IPS-NIHi7 (cell line): ENCODE measurements around the gene DUSP15.
A peak's percentile ranks its signal among the peaks of the same experiment; 100 is the strongest.
"Not testable (repeated sequence)": the region's sequence is repeated elsewhere in the genome, so short reads cannot be mapped to it uniquely, and the experiment has no call there.

Experiments
- DNase-seq: peaks from one replicate; pipeline ENCODE4 v3.0.0; 2012; ENCODE audit warnings: mixed read lengths; ENCODE audit errors: extremely low spot score

Gene DUSP15

GRCh38 chr20:31869942-31870725, at the start of gene DUSP15, which contains the start of gene TTLL9:
Gene DUSP15, minus strand, starts transcription at chr20:31870527. Its CDS starts 190 bp downstream, at chr20:31870337.
Gene TTLL9, plus strand, starts transcription at chr20:31870634. Its CDS starts 493 bp downstream, at chr20:31871127.
- DNase-seq = peak; percentile 47

GRCh38 chr20:31919410-31920155, 49.3 kb upstream of the DUSP15 start:
- DNase-seq = no peak

GRCh38 chr20:31918466-31919105, 48.3 kb upstream of the DUSP15 start:
- no peak for DNase-seq

- not testable (repeated sequence) for DNase-seq
Measured at GRCh38 chr20:31917962-31918412, 47.7 kb upstream of the DUSP15 start.

- no peak for DNase-seq
Measured at GRCh38 chr20:31916708-31917107, 46.4 kb upstream of the DUSP15 start.

- DNase-seq = no peak
Measured at GRCh38 chr20:31915491-31916280, 45.4 kb upstream of the DUSP15 start.

GRCh38 chr20:31914170-31914569, 43.8 kb upstream of the DUSP15 start:
- DNase-seq = no peak

- DNase-seq = no peak
Measured at GRCh38 chr20:31913431-31914157, 43.3 kb upstream of the DUSP15 start.

GRCh38 chr20:31910071-31910803, 39.9 kb upstream of the DUSP15 start:
- no peak for DNase-seq

- DNase-seq = no peak
Measured at GRCh38 chr20:31909253-31910070, 39.1 kb upstream of the DUSP15 start.

- DNase-seq = no peak
Measured at GRCh38 chr20:31908424-31908823, 38.1 kb upstream of the DUSP15 start.

- DNase-seq = no peak
Measured at GRCh38 chr20:31908016-31908415, 37.7 kb upstream of the DUSP15 start.

- DNase-seq = no peak
Measured at GRCh38 chr20:31907046-31907445, 36.7 kb upstream of the DUSP15 start.

GRCh38 chr20:31906001-31906400, 35.7 kb upstream of the DUSP15 start:
- DNase-seq = no peak

GRCh38 chr20:31903627-31904386, 33.5 kb upstream of the DUSP15 start:
- no peak for DNase-seq

- no peak for DNase-seq
Measured at GRCh38 chr20:31901615-31902014, 31.3 kb upstream of the DUSP15 start.

GRCh38 chr20:31897541-31897940, 27.2 kb upstream of the DUSP15 start:
- no peak for DNase-seq

GRCh38 chr20:31896049-31896448, 25.7 kb upstream of the DUSP15 start:
- DNase-seq = no peak
